RWPE1 (cell line): ENCODE data around the gene SNX13.
"Not testable (repeated sequence)": the region's sequence is repeated elsewhere in the genome, so short reads cannot be mapped to it uniquely, and the experiment has no call there.

Experiments
- CTCF ChIA-PET: fragments of 350-600 bp; sonication (Branson Sonifier 250); formaldehyde crosslinking; extraction: SDS; loops from one replicate; lab custom pipeline; 2021; lab: Yijun Ruan, JAX
- POLR2A ChIA-PET: fragments of 400-600 bp; formaldehyde crosslinking; extraction: SDS; loops from one replicate; lab custom pipeline; 2020; ENCODE audit warnings: antibody characterized with exemption; ENCODE audit not compliant: low non-redundant PET; lab: Yijun Ruan, JAX
- DNase-seq: peaks from one replicate; pipeline ENCODE4 v3.0.0; 2012; ENCODE audit warnings: low spot score
- H3K27ac ChIP-seq: fragments of 450-650 bp; 2 replicates; pipeline ENCODE4 v1.5.1; 2017
- CTCF ChIP-seq: fragments of 450-650 bp; conservative IDR thresholded peaks from 2 replicates; pipeline ENCODE4 v1.5.1; 2017; ENCODE audit warnings: low read depth, mild to moderate bottlenecking

The SNX13 gene

GRCh38 chr7:17829001-17829400 lies 111.3 kb downstream of the SNX13 start:
- ChIA-PET POLR2A (no interaction called here), CTCF (interaction anchor here (0.6 kb wide), 1 partner anchor 30 kb away, joined by 4 read pairs; no protein-coding TSS in a partner anchor)
- peak; percentile 2 for DNase-seq
- TF ChIP-seq CTCF, result no peak
- no peak overlapping the region for H3K27ac ChIP-seq

- CTCF ChIA-PET, result interaction anchor here (0.6 to 0.8 kb wide), 2 partner anchors 53 to 135 kb away, joined by 3 read pairs; no protein-coding TSS in a partner anchor
- no peak for DNase-seq
- POLR2A ChIA-PET, result no interaction called here
- TF ChIP-seq CTCF, result no peak
- no peak overlapping the region for H3K27ac ChIP-seq
Observed at GRCh38 chr7:17822547-17823173, 117.6 kb downstream of the SNX13 start.

GRCh38 chr7:17816903-17817302 lies 123.4 kb downstream of the SNX13 start:
- TF ChIP-seq CTCF, result no peak
- no peak for DNase-seq
- ChIA-PET POLR2A (no interaction called here), CTCF (interaction anchor here (1.0 kb wide), 1 partner anchor 899 kb away, joined by 3 read pairs; no protein-coding TSS in a partner anchor)
- H3K27ac ChIP-seq, result no peak overlapping the region

GRCh38 chr7:17815318-17815717 lies 125.0 kb downstream of the SNX13 start:
- DNase-seq, result no peak
- POLR2A ChIA-PET, result no interaction called here
- TF ChIP-seq CTCF, result no peak
- no peak overlapping the region for H3K27ac ChIP-seq
- CTCF ChIA-PET, result interaction anchor here (0.7 kb wide), 1 partner anchor 379 kb away, joined by 3 read pairs; no protein-coding TSS in a partner anchor

GRCh38 chr7:17814058-17814457 lies 126.2 kb downstream of the SNX13 start:
- CTCF ChIA-PET, result interaction anchor here (1.3 kb wide), 1 partner anchor 44 kb away, joined by 3 read pairs; no protein-coding TSS in a partner anchor
- POLR2A ChIA-PET, result no interaction called here
- H3K27ac ChIP-seq, result no peak overlapping the region
- DNase-seq, result no peak
- no peak for TF ChIP-seq CTCF

- H3K27ac ChIP-seq, POLR2A ChIA-PET, DNase-seq, CTCF ChIA-PET: not testable (repeated sequence)
Observed at GRCh38 chr7:17809215-17809614, 131.1 kb downstream of the SNX13 start.

GRCh38 chr7:17807242-17807641 lies 133.1 kb downstream of the SNX13 start:
- no peak overlapping the region for H3K27ac ChIP-seq
- ChIA-PET POLR2A (no interaction called here), CTCF (no interaction called here)
- DNase-seq, result no peak
- TF ChIP-seq CTCF, result no peak
